Left cardiac atrium (tissue), 4 donors: ENCODE results near the gene NEO1. TPM values are rescaled to one million over a fixed set of nuclear protein-coding genes. Genes with fewer than 3 reads are reported as not detected.

Experiments
- ATAC-seq, 2 donors: fragments of 200-7000 bp; cut with Tn5 transposase; one replicate each; pipeline ENCODE4 v1.9.1; 2020; ENCODE audit warnings: mild to moderate bottlenecking in 2 of 2, moderate library complexity in 2 of 2
- DNase-seq: peaks from one replicate; pipeline ENCODE4 v3.0.0-alpha.2; 2020
- intact Hi-C, 2 donors: fragments of 100-400 bp; cut with DNase I; formaldehyde crosslinking; loops; one replicate each; pipeline versions ENCODE4 v1.14.1 to v1.15.1; 2022 to 2023
- long read RNA-seq: library from polyadenylated mRNA; unstranded; transcript quantifications from one replicate; pipeline ENCODE4 v2.0.0, GENCODE V29; 2021
- total RNA-seq, 2 donors: library from RNA; stranded (reverse); fragmentation: NEBNext Ultra II Directional; extraction: Animal tissue kit (Norgen Biotek cat#: 25700); gene quantifications; one replicate each; pipeline ENCODE4 v1.2.1, GENCODE V29; 2021
- donor health status: DM: no; HTN: yes; CAD: no.
- donor health status: DM: no; HTN: yes; CAD: no; lungs with severe emphysema.
- donor health status: DM: yes; HTN: yes; CAD: no.
- donor health status: Dilated cardiomyopathy.

NEO1 gene
- total RNA-seq: 10 to 100 TPM; 10.6 to 16.3 TPM
- long read RNA-seq, partial matches to known transcripts: 1 of 3 reads
- long read RNA-seq, other reads (novel, unspliced or antisense): 2 of 3 reads

GRCh38 chr15:73051807-73052652 lies at the start of gene NEO1:
NEO1 (plus strand) TSS chr15:73052463; CDS start chr15:73052676, 213 bp downstream.
- ATAC-seq (peak; percentile 95 to 96), DNase-seq (peak; percentile 83)
- intact Hi-C loops: no loop called here

GRCh38 chr15:73004462-73004861 lies 47.8 kb upstream of the NEO1 start:
- DNase-seq: no peak
- intact Hi-C loops: no loop called here

GRCh38 chr15:73005032-73005431 lies 47.2 kb upstream of the NEO1 start:
- no peak for DNase-seq
- no peak for ATAC-seq
- intact Hi-C loops: no loop called here

More at GRCh38 chr15:73004462-73004861, 47.8 kb upstream of the NEO1 start:
- ATAC-seq: no peak

- intact Hi-C loops: no loop called here
- ATAC-seq (no peak), DNase-seq (no peak)
Observed at GRCh38 chr15:73005446-73005845, 46.8 kb upstream of the NEO1 start.

- intact Hi-C loops: no loop called here
- ATAC-seq: no peak
- DNase-seq: no peak
Observed at GRCh38 chr15:73006523-73006922, 45.7 kb upstream of the NEO1 start.

- DNase-seq (no peak), ATAC-seq (peak; percentile 12 to 17)
- intact Hi-C loops: no loop called here
Observed at GRCh38 chr15:73009066-73010056, 42.9 kb upstream of the NEO1 start.

GRCh38 chr15:73010154-73011152 lies 41.8 kb upstream of the NEO1 start:
- ATAC-seq (peak; percentile 26 to 59), DNase-seq (no peak)
- intact Hi-C loops: no loop called here

- ATAC-seq: no peak
- DNase-seq: no peak
- intact Hi-C loops: no loop called here
Observed at GRCh38 chr15:73014904-73015303, 37.4 kb upstream of the NEO1 start.

- intact Hi-C loops: no loop called here
- no peak for DNase-seq
- ATAC-seq: no peak
Observed at GRCh38 chr15:73015493-73015892, 36.8 kb upstream of the NEO1 start.

- DNase-seq: no peak
- ATAC-seq: no peak
- intact Hi-C loops: no loop called here
Observed at GRCh38 chr15:73017987-73018386, 34.3 kb upstream of the NEO1 start.

GRCh38 chr15:73019154-73019553 lies 33.1 kb upstream of the NEO1 start:
- no peak for ATAC-seq
- no peak for DNase-seq
- intact Hi-C loops: no loop called here

GRCh38 chr15:73019601-73020146 lies 32.6 kb upstream of the NEO1 start:
- ATAC-seq (no peak), DNase-seq (no peak)
- intact Hi-C loops: no loop called here

- intact Hi-C loops: no loop called here
- no peak for ATAC-seq
- no peak for DNase-seq
Observed at GRCh38 chr15:73021139-73021621, 31.1 kb upstream of the NEO1 start.

- intact Hi-C loops: no loop called here
- ATAC-seq: no peak
- DNase-seq: no peak
Observed at GRCh38 chr15:73022161-73022560, 30.1 kb upstream of the NEO1 start.

GRCh38 chr15:73023071-73023470 lies 29.2 kb upstream of the NEO1 start:
- no peak for ATAC-seq
- intact Hi-C loops: no loop called here
- no peak for DNase-seq

- intact Hi-C loops: no loop called here
- no peak for ATAC-seq
- no peak for DNase-seq
Observed at GRCh38 chr15:73024168-73024567, 28.1 kb upstream of the NEO1 start.

- intact Hi-C loops: no loop called here
- ATAC-seq (no peak), DNase-seq (no peak)
Observed at GRCh38 chr15:73026511-73027054, 25.7 kb upstream of the NEO1 start.

- DNase-seq (no peak), ATAC-seq (no peak)
- intact Hi-C loops: no loop called here
Observed at GRCh38 chr15:73028031-73028430, 24.2 kb upstream of the NEO1 start.
